HG03066 (cell line): ENCODE measurements around the gene OIT3.

Experiments used
- ATAC-seq: cut with Tn5 transposase; IDR thresholded peaks from one replicate; pipeline ENCODE4 v1.9.1; 2021; ENCODE audit warnings: low read depth; ENCODE audit not compliant: unreplicated experiment

Gene OIT3

GRCh38 chr10:72946963-72947362, 53.4 kb downstream of the OIT3 start:
- no peak for ATAC-seq

DNA sequence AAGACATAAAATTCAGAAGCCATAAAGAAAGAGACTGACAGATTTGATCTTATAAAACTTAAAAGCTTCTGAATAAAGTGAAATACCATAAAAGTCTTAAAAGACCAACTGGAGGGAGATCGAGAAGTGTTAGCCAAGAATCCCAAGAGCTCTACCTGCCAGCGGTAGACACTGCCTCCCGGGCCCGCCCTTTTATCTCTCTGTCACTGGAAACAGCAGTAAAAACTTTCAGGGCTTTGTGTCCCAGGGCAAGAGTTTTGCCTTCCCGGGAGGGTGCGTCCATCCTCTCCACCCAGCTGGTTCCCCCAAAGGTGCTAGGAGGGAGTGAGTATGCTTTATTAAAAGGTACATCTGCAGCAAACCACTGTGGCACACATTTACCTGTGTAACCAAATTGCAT, 55.2 kb downstream of the OIT3 start:
- no peak for ATAC-seq

DNA sequence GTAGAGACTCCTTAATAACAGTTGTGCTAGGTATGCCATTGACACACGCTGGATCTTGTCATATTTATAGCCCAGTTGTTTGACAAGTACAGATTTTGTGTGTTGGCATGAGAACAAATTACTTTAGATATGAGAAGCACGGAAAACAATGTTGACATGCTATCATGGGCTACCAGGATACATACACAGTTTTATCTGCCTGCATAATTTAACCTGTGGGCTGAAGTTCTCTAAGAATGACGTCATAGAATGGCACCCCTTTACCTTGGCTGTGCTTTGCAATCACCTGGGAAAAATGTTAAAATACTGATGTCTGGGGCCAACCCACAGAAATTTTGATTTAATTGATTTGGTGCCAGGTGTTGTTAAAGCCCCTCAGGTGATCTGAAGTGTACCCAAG, 58.2 kb downstream of the OIT3 start:
- no peak for ATAC-seq

GRCh38 chr10:72952189-72952588, 58.6 kb downstream of the OIT3 start:
- no peak for ATAC-seq

DNA sequence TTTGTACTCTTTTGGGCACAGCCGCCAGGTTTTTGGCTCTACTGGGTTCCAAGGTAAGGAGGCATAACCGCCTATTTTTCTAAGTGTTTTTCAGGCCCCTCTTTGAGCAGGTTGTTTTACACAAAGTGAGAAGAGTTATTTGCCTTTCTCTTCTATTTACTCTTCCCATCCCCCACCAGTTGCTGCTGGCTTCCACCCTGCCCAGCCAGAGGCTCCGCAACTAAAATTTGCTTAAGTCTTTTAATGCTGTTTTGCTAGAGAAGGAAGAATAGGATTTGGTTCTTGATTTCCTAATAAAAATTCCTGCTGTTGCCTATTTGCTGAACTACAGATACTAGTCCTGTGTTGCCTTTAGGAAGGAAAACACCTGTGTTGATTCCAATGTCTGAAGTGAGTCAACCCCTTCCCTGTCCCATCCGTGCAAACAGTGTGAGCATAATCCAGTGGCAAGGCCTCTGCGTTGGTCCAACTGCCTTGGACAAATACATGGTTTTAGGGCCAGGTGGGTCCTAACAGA, 59.2 kb downstream of the OIT3 start:
- ATAC-seq = no peak

GRCh38 chr10:72953687-72954086, 60.1 kb downstream of the OIT3 start:
- no peak for ATAC-seq

DNA sequence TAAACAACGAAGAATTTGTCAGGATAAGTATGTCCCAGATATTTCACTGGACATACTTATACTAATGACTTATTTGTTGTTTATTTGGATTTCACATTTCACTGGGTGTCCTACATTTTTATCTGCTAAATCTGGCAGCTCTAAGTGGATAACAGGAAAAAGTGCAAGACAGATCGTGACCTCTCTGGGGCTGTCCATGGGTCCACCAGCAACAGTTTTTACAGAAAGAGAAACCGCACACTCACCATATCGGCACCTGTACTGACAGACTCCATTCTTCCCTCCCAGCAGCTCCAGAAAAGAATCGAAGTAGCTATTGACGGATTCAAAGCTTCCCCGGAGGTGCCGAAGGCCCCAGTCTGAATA, 60.7 kb downstream of the OIT3 start:
- no peak for ATAC-seq

GRCh38 chr10:72954596-72955554, 61.3 kb downstream of the OIT3 start, which contains the start of gene PLA2G12B:
Gene PLA2G12B (minus strand): TSS chr10:72954806. CDS start chr10:72954685, 121 bp downstream.
- ATAC-seq = no peak

GRCh38 chr10:72956001-72956400, 62.5 kb downstream of the OIT3 start:
- no peak for ATAC-seq

- no peak for ATAC-seq
Observed at GRCh38 chr10:72976886-72977285, 83.3 kb downstream of the OIT3 start.

GRCh38 chr10:72979709-72980108, 86.2 kb downstream of the OIT3 start:
- ATAC-seq = no peak

DNA sequence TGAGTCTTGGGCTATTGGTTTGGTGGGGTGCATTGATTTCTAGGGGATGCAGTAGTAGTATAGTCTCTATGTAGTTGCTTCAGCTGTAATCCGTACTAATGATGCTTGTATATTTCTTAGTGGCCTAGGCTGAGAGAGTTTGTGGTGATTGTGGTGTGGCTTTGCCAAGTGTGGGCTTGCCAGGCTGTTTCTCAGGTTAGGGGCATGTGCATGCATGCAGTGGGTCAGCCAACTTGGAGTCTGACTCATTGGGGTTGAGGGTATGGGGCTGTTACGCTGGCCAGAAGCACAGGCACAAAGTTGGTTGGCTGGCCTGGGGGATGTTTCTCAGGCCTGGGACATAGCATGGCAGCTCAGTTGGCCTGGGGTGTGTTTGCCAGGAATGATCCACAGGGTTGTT, 86.8 kb downstream of the OIT3 start:
- ATAC-seq = no peak

GRCh38 chr10:72981028-72981881, 87.7 kb downstream of the OIT3 start:
- no peak for ATAC-seq

GRCh38 chr10:72981882-72982529, 88.5 kb downstream of the OIT3 start:
- ATAC-seq = no peak
